ENCODE results near the gene PTCSC3. TPM values are rescaled to one million over a fixed set of nuclear protein-coding genes. Genes with fewer than 3 reads are reported as not detected.

The PTCSC3 gene
- total RNA-seq (2022) (not detected in 2 replicates), Bru-seq, nascent RNA (not detected), BruChase-seq, experiment 1, labeled RNA remaining after a 6-hour chase (percentile 2 among the genes with signal in this experiment), BruChase-seq, experiment 2, labeled RNA remaining after a 2-hour chase (not detected)
- long read RNA-seq: 0 reads

DNA sequence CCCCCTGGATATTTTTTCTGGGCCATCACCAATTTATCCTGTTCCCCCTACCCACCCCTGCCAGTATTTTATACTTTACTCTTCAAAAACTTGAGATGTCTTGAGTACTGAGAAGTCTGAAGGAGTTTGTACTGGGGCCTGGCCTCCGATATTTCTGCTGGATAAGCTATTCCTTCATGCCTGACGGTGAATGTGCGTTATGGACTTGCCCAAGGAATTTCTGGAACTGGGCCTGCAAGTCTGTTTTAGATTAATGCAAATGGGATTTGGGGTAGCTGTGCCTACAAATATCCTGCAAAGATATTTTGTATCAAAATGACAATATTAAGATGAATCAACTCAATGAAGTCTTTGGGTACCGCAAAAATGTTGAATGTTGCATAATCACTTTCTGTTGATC lies at the start of gene PTCSC3:
Gene PTCSC3 (minus strand): TSS at position 199 of the 400 bp plus-strand sequence.
- TF ChIP-seq, protein P1, sequence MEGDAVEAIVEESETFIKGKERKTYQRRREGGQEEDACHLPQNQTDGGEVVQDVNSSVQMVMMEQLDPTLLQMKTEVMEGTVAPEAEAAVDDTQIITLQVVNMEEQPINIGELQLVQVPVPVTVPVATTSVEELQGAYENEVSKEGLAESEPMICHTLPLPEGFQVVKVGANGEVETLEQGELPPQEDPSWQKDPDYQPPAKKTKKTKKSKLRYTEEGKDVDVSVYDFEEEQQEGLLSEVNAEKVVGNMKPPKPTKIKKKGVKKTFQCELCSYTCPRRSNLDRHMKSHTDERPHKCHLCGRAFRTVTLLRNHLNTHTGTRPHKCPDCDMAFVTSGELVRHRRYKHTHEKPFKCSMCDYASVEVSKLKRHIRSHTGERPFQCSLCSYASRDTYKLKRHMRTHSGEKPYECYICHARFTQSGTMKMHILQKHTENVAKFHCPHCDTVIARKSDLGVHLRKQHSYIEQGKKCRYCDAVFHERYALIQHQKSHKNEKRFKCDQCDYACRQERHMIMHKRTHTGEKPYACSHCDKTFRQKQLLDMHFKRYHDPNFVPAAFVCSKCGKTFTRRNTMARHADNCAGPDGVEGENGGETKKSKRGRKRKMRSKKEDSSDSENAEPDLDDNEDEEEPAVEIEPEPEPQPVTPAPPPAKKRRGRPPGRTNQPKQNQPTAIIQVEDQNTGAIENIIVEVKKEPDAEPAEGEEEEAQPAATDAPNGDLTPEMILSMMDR (IDR thresholded peaks at IDR 0.05; ENCODE audit: unreplicated experiment): no peak
- Mint-ChIP-seq H3K4me1 (ENCODE audit: low read depth, unreplicated experiment) (no peaks in the 10 kb centered on the region), H3K27me3 (ENCODE audit: unreplicated experiment) (peaks cover 41% of the 10 kb centered on the region), H3K36me3 (ENCODE audit: insufficient read depth, unreplicated experiment) (no peaks in the 10 kb centered on the region), H3K9me3 (ENCODE audit: low read depth, unreplicated experiment) (no peaks in the 10 kb centered on the region), H3K4me3 (ENCODE audit: low read depth, unreplicated experiment) (no peak within 1 kb of the TSS), H3K27ac (ENCODE audit: unreplicated experiment) (no peak within 1 kb of the TSS)
- CTCF ChIA-PET: no interaction called here
- intact Hi-C loops (cut with micrococcal nuclease; ENCODE audit: unreplicated experiment): no loop called here
- BruUV-seq (replicated peaks): no TSS peak
- no peak for DNase-seq

DNA sequence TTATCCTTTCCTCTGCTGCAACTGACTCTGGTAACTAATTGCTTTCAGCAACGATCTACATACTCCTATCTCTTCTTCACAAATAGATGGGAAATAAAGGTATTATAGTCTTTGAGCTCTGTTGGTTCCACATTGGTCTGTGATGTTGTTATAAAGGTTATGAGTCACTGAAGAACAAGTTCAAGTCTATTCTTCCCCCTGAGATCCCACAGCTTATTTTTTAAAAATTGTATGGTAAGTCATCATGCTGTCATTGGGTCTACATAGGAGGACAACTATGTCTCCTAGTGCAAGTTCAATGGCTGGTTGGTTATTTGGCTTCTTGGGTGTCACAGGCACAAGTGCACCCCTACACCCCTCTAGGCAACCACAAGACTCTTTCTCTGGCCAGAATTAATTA lies 49.6 kb upstream of the PTCSC3 start:
- DNase-seq: no peak
- H3K27ac Mint-ChIP-seq (ENCODE audit: unreplicated experiment): no peak overlapping the region
- BruUV-seq (replicated peaks): no TSS peak
- peaks cover 35% of the 10 kb centered on the region for H3K4me1 Mint-ChIP-seq (ENCODE audit: low read depth, unreplicated experiment)
- intact Hi-C loops (cut with micrococcal nuclease; ENCODE audit: unreplicated experiment): loop anchor here (5.0 kb wide), 1 partner anchor 91 kb away; no protein-coding TSS in a partner anchor
- no peaks in the 10 kb centered on the region for H3K27me3 Mint-ChIP-seq (ENCODE audit: unreplicated experiment)
- CTCF ChIA-PET: no interaction called here
- TF ChIP-seq, protein P1 (IDR thresholded peaks at IDR 0.05; ENCODE audit: unreplicated experiment): no peak
- no peaks in the 10 kb centered on the region for H3K36me3 Mint-ChIP-seq (ENCODE audit: insufficient read depth, unreplicated experiment)
- no peak overlapping the region for H3K4me3 Mint-ChIP-seq (ENCODE audit: low read depth, unreplicated experiment)
- no peaks in the 10 kb centered on the region for H3K9me3 Mint-ChIP-seq (ENCODE audit: low read depth, unreplicated experiment)

DNA sequence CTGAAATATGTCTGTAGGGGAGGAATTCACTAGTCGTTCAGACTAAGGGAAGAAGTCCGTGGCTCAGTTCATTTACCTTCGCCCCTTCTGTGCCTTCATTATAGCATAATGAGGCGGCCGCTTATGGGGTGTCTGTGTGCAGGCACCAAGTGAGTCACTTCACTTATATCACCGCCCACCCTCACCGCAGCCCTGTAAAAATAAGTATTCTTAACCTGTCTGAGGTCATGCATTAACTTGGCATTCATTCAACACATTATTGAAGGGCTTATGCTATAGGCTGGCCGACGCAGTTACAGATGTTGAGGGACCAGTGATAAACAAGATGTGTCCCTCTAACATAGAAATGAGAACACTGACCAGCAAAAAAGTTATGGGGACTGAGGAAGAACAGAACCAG lies 47.7 kb upstream of the PTCSC3 start:
- BruUV-seq (replicated peaks): no TSS peak
- TF ChIP-seq, protein P1 (IDR thresholded peaks at IDR 0.05; ENCODE audit: unreplicated experiment): no peak
- DNase-seq: no peak
- intact Hi-C loops (cut with micrococcal nuclease; ENCODE audit: unreplicated experiment): no loop called here
- CTCF ChIA-PET: no interaction called here
- no peaks in the 10 kb centered on the region for H3K36me3 Mint-ChIP-seq (ENCODE audit: insufficient read depth, unreplicated experiment)
- H3K4me3 Mint-ChIP-seq (ENCODE audit: low read depth, unreplicated experiment): no peak overlapping the region
- no peaks in the 10 kb centered on the region for H3K27me3 Mint-ChIP-seq (ENCODE audit: unreplicated experiment)
- H3K4me1 Mint-ChIP-seq (ENCODE audit: low read depth, unreplicated experiment): peaks cover 35% of the 10 kb centered on the region
- no peak overlapping the region for H3K27ac Mint-ChIP-seq (ENCODE audit: unreplicated experiment)
- H3K9me3 Mint-ChIP-seq (ENCODE audit: low read depth, unreplicated experiment): no peaks in the 10 kb centered on the region

DNA sequence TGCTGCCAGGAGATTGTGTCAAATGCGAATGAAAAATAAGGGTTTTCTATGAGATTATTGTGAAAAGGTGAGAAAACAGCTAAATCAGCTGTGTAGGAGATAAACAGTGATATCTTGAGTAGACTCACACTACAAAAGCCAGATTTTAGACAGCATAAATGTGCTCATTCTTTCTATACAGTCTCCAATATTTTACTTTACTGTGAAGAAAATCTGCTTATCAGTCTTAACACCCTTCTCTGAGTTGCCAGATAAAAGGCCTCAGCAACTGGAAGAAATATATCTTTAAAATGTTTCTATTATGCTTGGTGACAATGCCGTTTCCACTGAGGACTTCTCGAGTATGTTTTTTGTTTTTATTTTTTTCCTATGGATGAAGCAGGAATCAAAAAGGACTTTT lies 47.0 kb upstream of the PTCSC3 start:
- BruUV-seq (replicated peaks): no TSS peak
- no peaks in the 10 kb centered on the region for H3K9me3 Mint-ChIP-seq (ENCODE audit: low read depth, unreplicated experiment)
- H3K27ac Mint-ChIP-seq (ENCODE audit: unreplicated experiment): no peak overlapping the region
- H3K27me3 Mint-ChIP-seq (ENCODE audit: unreplicated experiment): no peaks in the 10 kb centered on the region
- CTCF ChIA-PET: no interaction called here
- H3K4me3 Mint-ChIP-seq (ENCODE audit: low read depth, unreplicated experiment): no peak overlapping the region
- H3K4me1 Mint-ChIP-seq (ENCODE audit: low read depth, unreplicated experiment): peaks cover 31% of the 10 kb centered on the region
- TF ChIP-seq, protein P1 (IDR thresholded peaks at IDR 0.05; ENCODE audit: unreplicated experiment): no peak
- DNase-seq: no peak
- no peaks in the 10 kb centered on the region for H3K36me3 Mint-ChIP-seq (ENCODE audit: insufficient read depth, unreplicated experiment)
- intact Hi-C loops (cut with micrococcal nuclease; ENCODE audit: unreplicated experiment): no loop called here

Measured in Calu3 (cell line).